ENCODE measurements around the gene RAD23A.

Gene RAD23A

DNA sequence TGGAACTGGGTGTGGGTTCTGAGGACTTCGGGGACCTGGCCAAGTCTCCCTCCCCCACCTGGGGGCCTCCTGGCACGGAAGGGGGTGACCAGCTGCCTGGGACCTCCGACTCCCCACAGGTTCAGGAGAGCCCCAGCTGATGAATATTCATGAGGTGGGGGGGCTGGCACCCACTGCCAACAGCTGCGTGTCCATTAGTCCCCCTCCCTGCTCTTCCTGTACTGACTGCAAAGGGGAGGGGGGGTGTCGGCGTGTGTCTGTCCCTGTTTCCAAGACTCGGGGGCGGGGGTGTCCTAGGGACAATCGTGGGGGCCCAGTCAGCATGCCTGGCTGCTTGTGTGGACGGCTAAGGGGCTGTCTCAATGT lies 39.0 kb downstream of the RAD23A start:
- no peak for DNase-seq (ENCODE audit: low read depth in 2 of 2)

DNA sequence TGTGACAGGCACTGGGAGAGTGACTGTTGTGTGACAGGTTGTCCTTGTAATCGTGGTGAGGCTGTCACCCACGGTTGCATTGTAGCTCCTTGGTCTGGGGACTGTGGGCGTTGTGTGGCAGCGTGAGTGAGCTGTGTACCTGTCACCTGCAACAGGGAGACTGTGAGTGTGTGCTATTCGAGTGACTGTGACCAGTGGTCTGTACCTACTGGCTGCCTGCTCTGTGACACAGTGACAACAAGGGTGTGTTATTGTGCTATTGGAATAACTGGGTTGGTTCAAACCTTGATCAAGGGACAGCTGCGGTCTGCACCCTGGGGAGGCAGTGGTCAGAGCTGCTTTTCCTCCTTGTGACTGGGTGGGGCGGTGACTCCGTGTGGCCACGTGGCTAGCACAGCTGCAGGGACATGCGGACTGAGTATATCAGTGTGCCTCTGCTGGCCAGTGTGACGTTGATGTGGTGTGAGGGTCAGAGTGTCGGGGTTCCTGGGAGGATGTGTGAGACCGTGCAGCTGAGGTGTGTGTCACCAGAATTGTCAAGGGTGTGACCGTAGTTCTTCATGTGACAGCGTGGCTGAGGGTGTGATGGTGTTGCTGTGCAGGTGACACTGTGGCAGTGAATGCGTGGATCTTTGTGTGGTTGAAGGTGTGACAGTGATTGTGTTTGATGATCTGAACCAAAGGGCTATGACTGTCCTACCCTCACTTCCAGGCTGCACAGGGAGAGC lies 39.6 kb downstream of the RAD23A start:
- no peak for DNase-seq (ENCODE audit: low read depth in 2 of 2)

DNA sequence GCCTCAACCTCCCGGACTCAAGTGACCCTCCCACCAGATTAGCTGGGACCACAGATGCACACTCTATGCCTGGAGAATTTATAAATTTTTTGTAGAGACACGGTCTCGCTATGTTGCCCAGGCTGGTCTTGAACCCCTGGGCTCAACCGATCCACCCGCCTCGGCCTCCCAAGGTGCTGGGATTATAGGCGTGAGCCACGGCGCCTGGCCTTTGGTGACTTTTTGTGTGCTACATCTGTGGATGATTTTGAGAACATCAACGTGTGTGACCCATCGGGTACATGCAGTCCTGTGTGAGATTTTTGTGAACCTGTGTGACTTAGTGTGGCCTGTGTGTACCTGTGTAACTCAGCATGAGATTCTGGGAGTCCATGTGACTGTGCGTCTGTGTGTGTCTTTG lies 41.1 kb downstream of the RAD23A start:
- DNase-seq (ENCODE audit: low read depth in 2 of 2) = no peak

DNA sequence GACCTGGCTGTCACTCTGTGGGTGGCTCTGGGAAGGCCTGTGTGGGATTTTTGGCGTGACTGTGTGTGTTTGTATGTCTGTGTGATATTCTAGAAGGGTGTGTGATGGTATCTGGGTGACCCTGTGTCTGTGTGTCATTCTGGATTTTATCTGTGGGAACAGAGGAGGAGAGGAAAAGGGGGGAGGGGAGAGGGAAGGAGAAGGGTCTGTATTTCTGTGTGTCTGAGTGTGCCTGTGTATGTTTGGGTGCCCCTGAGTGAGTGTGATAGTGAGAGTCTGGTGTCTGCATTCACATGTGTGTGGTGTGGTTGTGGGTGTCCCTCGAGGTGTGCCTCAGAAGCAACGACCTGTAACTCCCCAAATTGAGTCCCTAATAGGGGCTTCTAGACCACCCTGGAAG lies 41.5 kb downstream of the RAD23A start:
- DNase-seq (ENCODE audit: low read depth in 2 of 2) = no peak

DNA sequence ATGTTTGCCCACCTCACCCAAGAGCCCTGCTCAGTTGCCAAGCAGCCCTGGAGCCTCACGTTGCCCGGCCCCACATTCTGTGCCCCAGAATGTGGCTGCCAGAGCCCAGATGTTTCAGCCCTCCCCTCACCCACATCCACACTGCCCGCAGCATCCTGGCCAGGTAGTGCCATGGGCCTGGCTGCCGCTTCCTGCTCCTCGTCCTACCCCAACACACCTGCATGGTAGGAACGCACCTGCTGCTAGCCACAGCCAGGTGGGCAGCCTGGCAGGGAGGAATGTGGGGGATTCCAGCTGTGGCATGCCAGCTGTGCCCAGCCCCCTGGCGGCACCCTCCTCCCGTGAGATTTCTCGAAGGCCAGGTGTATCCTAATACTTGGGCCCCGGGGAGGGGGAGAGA lies 42.1 kb downstream of the RAD23A start:
- DNase-seq (ENCODE audit: low read depth in 2 of 2) = no peak

DNA sequence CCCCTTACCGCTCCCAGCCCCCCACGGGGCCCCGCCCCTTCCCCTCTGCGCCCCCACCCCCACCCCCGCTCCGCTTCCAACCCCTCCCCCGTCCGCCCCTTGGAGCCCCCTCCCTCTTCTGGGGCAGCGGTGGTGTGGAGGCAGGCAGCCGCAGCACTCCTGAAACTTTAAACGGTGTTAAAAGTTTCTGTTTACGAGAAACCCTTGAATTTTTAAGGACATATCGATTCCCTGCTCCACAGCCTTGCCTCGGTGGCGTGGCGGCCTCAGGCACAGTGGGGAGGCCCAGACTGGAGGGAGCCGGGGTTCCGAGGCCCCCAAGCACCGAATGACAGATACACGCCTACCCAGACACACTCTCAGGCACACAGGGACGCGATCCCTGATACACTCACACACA lies 44.8 kb downstream of the RAD23A start:
- DNase-seq (ENCODE audit: low read depth in 2 of 2) = no peak

DNA sequence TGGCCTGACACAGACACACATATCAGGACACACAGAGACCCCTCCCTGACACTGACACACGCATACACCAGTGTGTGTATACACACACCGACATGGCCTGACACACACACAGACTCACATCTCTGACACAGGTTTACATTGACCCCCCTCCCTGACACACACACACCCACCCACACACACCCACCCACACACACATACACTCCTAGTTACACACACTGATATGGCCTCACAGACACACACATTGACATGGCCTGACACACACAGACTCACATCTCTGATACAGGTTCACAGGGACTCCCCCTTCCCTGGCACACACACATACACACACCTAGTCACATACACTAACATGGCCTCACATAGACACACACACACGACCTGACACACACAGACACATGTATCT lies 45.2 kb downstream of the RAD23A start:
- DNase-seq (ENCODE audit: low read depth in 2 of 2) = no peak

DNA sequence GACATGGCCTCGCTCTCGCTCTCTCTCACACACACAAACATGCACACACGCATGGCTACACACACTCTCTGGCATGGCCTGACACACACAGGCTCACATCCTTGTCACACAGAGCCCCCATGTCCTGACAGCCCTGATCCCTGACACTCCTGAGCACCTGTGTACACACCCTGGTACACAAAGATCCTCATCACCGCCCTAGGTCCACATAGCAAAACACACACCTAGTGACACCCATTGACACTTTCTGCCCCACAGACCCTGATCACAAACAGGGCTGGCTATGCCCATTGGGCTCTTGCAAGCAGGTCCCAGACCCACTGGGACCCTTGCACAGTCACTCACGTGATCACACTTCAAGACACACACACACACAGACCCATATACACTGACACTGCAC lies 45.6 kb downstream of the RAD23A start:
- DNase-seq (ENCODE audit: low read depth in 2 of 2) = no peak

DNA sequence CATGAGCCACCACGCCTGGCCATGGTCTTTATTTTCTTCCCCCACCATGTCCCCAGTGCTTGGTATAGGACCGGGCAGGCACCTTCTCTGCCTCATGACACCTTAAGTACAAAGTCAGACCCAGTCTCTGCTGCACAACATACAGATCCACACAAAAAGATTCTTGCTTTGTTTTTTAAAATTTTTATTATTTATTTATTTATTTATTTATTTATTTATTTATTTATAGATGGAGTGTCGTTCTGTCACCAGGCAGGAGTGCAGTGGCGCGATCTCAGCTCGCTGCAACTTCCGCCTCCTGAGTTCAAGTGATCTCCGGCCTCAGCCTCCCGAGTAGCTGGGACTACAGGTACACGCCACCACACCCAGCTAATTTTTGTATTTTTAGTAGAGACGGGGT lies 47.1 kb downstream of the RAD23A start:
- no peak for DNase-seq (ENCODE audit: low read depth in 2 of 2)

DNA sequence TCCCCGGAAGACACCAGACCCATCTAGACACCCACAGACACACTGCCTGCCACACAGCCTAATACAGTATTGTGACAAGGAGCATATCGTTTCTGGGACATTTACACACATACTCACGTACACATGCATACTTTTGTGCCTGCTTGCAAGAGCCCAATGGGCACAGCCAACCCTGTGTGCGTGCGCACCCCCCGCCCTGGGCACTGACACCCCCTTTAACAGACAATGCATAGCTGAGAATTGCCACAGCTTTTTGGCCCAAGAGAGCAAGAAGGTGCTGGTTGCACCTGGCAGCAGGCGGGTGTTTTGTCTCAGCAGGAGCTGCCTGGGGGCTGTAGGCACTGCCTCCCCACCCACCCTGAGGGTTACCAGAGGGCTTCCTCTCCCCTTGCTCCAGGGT lies 47.9 kb downstream of the RAD23A start:
- DNase-seq (ENCODE audit: low read depth in 2 of 2) = no peak

DNA sequence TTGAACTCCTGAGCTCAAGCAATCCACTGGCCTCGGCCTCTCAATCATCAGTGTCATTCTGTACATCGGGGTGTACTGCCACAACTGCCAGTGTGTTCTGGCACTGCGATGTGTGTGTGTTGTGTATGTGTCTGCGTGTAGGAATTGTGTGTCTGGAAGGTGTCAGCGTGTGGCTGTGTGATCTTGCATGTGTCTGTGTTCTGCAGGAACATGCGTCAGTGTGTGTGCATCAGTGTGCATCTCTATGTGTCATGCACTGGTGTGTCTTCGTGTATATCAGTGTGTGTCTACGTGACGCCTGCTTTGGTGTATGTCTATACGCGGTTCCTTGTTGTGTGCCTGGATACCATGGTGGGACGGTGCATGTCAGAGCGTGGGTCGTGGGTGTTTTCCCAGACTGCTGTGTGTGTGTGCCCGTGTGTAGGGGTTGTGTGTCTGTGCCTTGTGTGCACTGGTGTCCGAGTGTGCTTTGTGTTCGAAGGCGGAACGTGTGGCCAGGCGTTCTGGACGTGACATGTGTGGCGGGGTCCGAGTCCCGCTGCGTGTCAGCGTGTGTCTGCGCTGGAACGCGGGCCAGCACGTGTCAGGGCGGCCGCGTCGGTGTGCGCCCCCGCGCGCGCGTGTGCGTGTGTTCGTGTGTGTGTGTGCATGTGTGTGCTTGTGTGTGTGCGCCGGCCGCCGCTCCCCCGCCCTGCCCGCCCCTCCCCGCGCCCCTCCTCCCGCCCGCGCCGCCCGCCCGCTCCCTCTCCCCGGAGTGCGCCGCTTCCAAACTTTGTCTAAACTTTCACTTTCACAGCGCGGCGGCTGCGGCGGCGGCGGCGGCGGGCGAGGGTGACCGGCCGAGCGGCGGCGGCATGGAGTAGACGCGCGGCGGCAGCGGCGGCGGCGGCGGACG lies 49.3 kb downstream of the RAD23A start, which contains the start of gene NFIX:
Gene NFIX, plus strand, starts transcription at position 775 of the 895 bp plus-strand sequence. CDS start 363 bp downstream, outside the sequence.
- DNase-seq (ENCODE audit: low read depth in 2 of 2) = peak in 1 of 2 donors; percentile 32

DNA sequence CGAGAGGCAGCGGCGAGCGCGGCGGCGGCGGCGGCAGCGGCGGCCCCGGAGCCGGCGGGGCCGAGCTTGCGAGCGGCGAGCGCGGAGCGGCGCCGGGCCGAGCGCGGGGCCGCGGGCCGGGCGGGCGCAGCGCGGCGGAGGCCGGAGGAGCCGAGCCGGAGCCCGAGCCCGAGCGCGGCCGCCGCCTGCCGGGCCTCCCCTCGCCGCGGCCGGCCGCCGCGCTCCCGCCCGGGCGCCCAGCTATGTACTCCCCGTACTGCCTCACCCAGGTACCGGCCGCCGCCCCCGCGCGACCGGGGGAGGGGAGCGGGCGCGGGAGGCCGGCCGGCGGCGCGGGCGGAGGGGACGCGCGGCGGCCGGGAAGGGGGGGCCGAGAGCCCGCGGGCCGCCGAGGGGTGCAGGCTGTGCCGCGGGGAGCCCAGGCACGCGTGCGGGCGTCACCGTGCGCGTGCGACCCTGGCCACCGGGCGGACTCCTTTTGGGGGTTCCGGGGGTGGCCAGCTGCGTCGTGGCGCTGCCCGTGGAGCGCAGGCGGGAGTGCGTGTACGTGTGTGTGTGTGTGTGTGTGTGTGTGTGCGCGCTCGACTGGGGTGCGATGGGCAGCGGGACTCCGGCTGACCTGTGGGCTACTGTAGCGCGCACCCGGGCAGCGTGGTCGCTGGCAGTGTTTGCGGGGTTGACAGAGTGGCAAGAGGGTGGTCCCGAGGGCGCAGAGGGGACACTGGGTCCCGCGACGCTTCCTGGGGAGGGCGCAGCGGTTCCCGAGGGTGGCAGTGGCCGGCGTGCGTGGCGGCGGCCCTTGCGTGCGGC lies 50.1 kb downstream of the RAD23A start:
- DNase-seq (ENCODE audit: low read depth in 2 of 2) = no peak

DNA sequence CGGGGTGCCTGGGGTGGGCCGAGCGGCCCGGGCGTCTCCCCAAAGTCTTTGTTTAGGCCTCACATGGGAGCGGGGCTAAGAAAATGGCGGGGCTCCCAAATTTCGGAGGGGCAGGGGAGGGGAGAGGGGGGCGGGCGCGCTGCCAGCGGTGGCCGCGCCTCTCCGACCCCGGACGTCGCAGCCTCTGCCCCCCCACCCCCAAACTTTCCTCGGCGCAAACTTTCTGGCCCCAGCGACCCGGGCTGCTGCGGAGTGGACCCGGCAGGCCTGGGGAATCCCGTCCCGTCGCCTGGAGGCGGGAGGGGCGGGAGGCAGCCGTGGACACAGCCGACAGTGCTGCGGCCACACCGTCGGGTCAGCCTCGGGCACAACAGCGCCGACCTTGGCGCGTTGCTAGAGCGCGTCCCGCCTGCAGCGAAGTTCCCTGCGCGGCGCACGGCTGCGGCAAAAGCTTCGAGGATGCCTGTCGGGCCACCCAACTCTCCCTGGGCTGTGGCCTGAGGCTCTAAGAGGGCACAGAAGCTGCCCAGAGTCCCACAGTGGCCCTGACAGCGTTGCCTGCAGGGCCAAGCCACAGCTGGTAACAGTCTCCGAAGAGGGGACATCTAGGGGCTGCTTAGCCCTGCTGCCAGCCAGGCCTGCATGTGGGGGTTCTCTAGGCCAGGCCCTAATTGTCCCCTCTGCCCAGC lies 50.9 kb downstream of the RAD23A start:
- DNase-seq (ENCODE audit: low read depth in 2 of 2) = no peak

DNA sequence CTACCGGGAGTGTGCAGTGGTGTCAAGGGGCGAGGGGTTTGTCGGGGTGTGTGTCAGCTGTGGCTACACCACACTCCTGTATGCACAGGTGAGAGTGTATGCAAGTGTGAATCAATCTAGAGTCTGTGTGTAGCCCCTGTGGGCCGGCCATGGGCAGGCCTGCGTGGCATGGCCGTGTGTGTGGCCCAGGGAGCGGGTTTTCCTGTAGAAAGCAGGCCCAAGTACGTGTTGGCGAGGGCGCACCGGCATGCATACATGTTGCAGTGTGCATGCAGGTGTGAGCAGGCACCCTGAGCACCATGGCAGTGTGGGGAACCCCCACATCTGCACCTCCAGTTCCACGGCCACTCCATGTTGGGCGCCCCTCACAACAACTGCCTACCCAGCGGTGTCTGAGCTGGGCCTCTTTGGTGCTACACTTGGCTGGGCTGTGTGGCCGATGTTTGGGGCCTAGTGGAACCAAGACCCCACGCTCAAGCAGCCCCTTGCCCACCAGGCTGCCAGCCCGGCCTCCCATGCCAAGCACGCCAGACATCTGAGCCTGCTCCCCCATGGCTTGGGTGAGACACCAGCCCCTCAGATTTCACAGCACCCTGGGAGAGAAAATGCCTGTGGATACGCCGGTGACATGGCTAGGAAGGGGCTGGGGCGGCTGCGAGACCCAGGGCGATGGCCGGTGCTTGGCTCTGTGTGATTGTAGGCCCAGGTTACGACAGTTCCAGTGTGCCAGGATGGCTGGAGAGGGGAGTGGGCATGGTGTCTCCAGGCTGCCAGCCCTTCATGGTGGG lies 51.7 kb downstream of the RAD23A start:
- no peak for DNase-seq (ENCODE audit: low read depth in 2 of 2)

DNA sequence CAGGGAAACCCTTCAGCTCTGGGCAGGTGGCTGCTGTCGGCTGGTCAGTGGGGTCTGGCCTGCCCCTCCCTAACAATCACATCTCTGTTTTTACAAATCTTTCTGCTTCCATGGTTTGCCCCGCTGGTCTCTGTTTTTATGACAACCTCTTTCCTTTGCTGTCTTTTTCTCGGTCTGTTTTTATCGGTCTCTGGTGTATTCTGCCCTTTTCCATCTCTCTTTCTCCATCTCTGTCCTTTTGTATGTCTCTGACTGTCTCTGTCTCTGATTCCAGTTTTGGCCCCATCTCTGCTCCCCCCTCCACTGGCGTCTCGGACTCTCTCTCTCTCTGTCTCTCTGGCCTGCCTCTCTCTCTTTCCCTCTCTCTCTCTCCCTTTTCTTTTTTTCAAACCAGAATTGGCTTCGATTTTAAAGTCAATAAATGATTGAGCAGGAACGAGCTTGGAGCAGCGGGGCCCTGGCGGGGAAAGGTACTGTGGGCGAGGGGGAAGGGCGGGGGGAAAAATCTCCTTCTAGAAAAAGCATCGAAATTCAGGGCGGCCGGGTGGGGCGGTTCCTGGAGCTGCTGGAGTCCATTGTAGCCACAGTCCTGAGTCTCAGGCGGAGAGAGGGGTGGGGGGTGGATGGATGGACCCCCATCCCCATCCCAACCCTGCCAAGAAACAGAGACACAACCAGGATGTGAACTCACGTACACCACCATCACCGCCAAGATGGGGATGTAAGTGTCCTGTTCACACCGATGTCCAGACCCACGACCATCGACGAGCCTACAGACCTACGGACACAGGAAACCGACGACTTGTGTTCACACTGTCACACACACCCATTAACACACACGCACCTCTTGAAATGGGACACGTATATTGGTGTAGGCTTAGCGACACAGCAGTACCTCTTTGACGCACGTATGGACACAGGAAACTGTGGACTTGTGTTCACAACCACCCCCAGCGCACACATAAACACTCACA lies 52.6 kb downstream of the RAD23A start:
- no peak for DNase-seq (ENCODE audit: low read depth in 2 of 2)

DNA sequence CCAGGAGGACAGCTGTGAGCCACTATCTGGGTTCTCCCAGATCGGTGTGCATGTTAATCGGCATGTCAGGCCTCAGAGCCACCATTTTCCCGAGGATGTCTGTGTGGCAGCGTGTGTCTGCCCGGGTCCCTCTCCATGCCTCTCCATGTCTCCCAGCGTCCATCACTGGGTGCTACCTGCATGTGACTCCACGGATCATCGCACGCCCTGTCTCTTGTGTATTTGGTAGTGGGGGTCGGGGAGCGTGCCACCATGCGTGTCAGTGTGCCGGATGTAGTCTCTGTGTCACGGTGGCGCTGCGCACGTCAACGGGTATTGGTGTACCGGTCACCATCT lies 55.5 kb downstream of the RAD23A start:
- DNase-seq (ENCODE audit: low read depth in 2 of 2) = no peak

DNA sequence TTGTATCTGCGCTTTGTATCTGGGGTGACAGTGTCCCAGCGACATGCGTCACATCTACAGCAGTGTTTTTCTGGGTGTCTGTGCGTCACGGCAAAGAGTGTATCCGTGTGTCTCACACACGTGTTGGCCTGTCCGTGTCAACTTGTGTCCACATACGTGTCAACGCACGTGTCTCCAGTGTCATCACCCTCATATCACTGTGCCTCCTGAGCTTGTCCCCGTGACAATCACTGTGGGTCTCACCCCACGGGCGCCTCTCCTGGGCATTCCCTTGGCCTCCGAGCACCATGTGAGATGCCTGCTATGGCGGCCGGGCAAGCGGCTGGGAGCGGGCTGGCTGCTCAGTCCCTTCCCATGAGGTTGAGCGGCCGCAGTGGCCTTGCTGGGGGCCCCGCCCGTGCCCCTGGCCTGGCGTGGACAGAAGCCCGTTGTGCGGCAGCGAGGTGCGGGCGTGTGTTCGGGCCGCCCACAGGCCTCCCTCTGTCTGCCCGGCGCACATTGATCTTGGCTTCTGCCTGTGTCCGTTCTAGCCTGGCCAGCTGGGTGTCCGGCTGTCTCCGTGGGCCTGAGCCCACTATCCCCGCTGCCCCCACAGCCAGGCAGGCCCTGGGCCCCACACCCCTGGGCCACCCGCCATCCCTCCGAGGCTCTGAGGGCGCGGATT lies 56.0 kb downstream of the RAD23A start:
- DNase-seq (ENCODE audit: low read depth in 2 of 2) = no peak

DNA sequence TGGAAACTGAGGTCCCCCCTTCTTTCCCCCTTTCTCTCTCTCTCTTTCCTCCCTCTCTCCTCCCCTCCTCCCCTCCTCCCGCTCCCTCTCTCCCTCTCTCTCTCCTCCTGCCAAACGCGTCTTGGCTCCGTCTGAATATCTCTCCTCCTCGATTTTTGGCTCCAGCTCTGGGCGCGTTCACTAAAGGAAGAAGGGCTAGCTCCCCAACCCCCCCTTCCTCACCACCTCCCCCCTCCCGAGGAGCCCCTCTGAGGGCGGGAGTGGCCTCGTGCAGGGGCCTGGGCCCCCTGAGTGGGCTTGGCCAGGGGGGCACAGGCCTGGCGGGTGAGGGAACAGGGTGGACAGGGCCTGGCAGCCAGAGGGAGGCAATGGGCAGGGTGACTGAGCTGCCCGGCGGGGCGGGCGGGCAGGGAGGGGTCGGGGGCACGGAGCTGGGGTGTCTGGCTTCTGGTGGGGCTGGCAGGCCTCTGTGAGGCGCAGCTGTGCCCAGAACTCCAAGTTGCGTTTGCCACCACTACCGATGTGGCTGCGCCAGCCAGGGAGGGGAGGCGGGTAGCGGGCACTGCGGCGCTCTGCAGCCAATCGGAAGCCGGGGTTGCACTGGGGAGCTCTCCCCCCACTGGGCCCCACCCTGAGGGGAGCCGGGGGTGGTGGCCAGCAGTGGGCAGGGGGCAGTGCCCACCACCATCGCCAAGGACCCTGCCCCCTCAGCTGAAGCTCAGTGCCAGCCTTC lies 56.7 kb downstream of the RAD23A start:
- no peak for DNase-seq (ENCODE audit: low read depth in 2 of 2)

DNA sequence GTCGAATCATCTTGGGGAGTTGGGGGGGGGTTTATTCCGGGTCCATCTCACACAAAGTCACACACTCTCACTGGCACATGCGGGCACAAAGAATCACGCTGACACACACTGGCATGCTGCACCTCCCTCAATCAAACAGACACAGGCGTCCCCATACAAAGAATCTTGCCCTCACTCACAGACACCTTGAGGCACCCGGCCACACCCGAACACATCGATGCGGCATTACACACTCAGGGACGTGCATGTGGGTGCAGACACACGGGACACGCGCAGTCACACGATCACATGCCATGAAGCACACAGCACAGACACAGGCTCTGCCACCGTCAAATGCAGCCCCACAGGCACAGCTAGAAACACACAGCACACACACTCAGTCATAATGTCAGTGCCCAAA lies 57.4 kb downstream of the RAD23A start:
- DNase-seq (ENCODE audit: low read depth in 2 of 2) = no peak

Data from stimulated activated CD8-positive, alpha-beta memory T cell treated with anti-CD3 and anti-CD28 coated beads, Interleukin-15, amount 100 ng/mL, for 48 hours (primary cell).